Aorta (tissue), 5 donors: ENCODE data around the gene FIBCD1. TPM values are rescaled to one million over a fixed set of nuclear protein-coding genes. Genes with fewer than 3 reads are reported as not detected.
A peak's percentile ranks its signal among the peaks of the same experiment; 100 is the strongest.

Experiments
- ATAC-seq: fragments of 200-7000 bp; cut with Tn5 transposase; one replicate; pipeline ENCODE4 v1.9.1; 2022; ENCODE audit warnings: moderate library complexity; ENCODE audit not compliant: low FRiP score
- DNase-seq, 2 donors: peaks; one replicate each; pipeline ENCODE4 v3.0.0-alpha.2; 2020
- H3K27ac ChIP-seq, 2 donors: one replicate each; pipeline ENCODE4 v1.5.1; 2013; ENCODE audit warnings: low read length in 2 of 2, mild to moderate bottlenecking in 2 of 2, moderate library complexity in 2 of 2, control low read depth in 1 of 2, inconsistent platforms in 1 of 2, low read depth in 1 of 2
- H3K27me3 ChIP-seq, 2 donors: one replicate each; pipeline ENCODE4 v1.6.1; 2013; ENCODE audit warnings: control low read depth in 1 of 2, low read length in 1 of 2, mild to moderate bottlenecking in 1 of 2, moderate library complexity in 1 of 2; ENCODE audit not compliant: insufficient read depth in 2 of 2, control insufficient read depth in 1 of 2
- H3K36me3 ChIP-seq, 2 donors: one replicate each; pipeline ENCODE4 v1.6.1; 2013; ENCODE audit warnings: control low read depth in 1 of 2, low read length in 1 of 2, mild to moderate bottlenecking in 1 of 2; ENCODE audit not compliant: insufficient read depth in 2 of 2, control insufficient read depth in 1 of 2
- H3K4me1 ChIP-seq, 2 donors: one replicate each; pipeline ENCODE4 v1.6.1; 2013; ENCODE audit warnings: low read length in 2 of 2, control low read depth in 1 of 2, mild to moderate bottlenecking in 1 of 2, moderate library complexity in 1 of 2; ENCODE audit not compliant: insufficient read depth in 2 of 2, control insufficient read depth in 1 of 2
- H3K4me3 ChIP-seq, 2 donors: one replicate each; pipeline ENCODE4 v1.5.1; 2013; ENCODE audit warnings: low read length in 2 of 2, control low read depth in 1 of 2, mild to moderate bottlenecking in 1 of 2
- H3K9me3 ChIP-seq: one replicate; pipeline ENCODE4 v1.6.1; 2013; ENCODE audit warnings: mild to moderate bottlenecking, low read length; ENCODE audit not compliant: control insufficient read depth
- WGBS, 2 donors: extraction: QIAGEN DNeasy Blood & Tissue Kit; methylation state at CpG; one replicate each; pipeline ENCODE4 v1.1.7; 2013; 5-methylcytosine and 5-hydroxymethylcytosine counted together
- intact Hi-C, 2 donors: fragments of 100-400 bp; cut with DNase I; formaldehyde crosslinking; loops; one replicate each; pipeline versions ENCODE4 v1.14.2 to v1.15.0; 2022
- polyA plus RNA-seq, 2 donors: library from polyadenylated mRNA; stranded (reverse); fragments of 200-250 nt; gene quantifications; one replicate each; pipeline ENCODE4 v1.2.3, GENCODE V29; 2013
- total RNA-seq, 2 donors: library from RNA; stranded (reverse); fragmentation: NEBNext Ultra II Directional; extraction: Animal tissue kit (Norgen Biotek cat#: 25700); gene quantifications; one replicate each; pipeline ENCODE4 v1.2.1, GENCODE V29; 2021
- donor health status: healthy with polysubstance abuse.
- donor health status: Bipolar disorder and iron deficiency.
- donor health status: DM: no; HTN: no; CAD: no.
- donor health status: DM: no; HTN: no; CAD: no.
- donor health status: DM: yes; HTN: yes; CAD: no.

Gene FIBCD1
- total and polyA plus RNA-seq, 4 donors, result 0.13 TPM; not detected in 3

GRCh38 chr9:130949188-130950038 lies 10.4 kb upstream of the FIBCD1 start:
- no peaks in the 10 kb centered on the region for H3K36me3 ChIP-seq
- no peak for DNase-seq
- intact Hi-C loops, result no loop called here
- WGBS, 2 donors, result 76 to 78% methylated on average over 8 of the region's 8 CpGs
- H3K9me3 ChIP-seq, result peaks cover 4% of the 10 kb centered on the region
- no peaks in the 10 kb centered on the region for H3K27me3 ChIP-seq
- no peak overlapping the region for H3K27ac ChIP-seq
- no peak overlapping the region for H3K4me3 ChIP-seq
- H3K4me1 ChIP-seq, result no peaks in the 10 kb centered on the region
- no peak for ATAC-seq

- ATAC-seq (no peak), DNase-seq (no peak)
- H3K27ac ChIP-seq, result no peak overlapping the region
- H3K4me1 ChIP-seq, result no peaks in the 10 kb centered on the region
- intact Hi-C loops, result no loop called here
- H3K4me3 ChIP-seq, result no peak overlapping the region
- H3K27me3 ChIP-seq, result no peaks in the 10 kb centered on the region
- no peaks in the 10 kb centered on the region for H3K36me3 ChIP-seq
- peaks cover 4% of the 10 kb centered on the region for H3K9me3 ChIP-seq
- 74 to 77% methylated on average over 8 of the region's 8 CpGs for WGBS, 2 donors
Observed at GRCh38 chr9:130948266-130948665, 9.2 kb upstream of the FIBCD1 start.

DNA sequence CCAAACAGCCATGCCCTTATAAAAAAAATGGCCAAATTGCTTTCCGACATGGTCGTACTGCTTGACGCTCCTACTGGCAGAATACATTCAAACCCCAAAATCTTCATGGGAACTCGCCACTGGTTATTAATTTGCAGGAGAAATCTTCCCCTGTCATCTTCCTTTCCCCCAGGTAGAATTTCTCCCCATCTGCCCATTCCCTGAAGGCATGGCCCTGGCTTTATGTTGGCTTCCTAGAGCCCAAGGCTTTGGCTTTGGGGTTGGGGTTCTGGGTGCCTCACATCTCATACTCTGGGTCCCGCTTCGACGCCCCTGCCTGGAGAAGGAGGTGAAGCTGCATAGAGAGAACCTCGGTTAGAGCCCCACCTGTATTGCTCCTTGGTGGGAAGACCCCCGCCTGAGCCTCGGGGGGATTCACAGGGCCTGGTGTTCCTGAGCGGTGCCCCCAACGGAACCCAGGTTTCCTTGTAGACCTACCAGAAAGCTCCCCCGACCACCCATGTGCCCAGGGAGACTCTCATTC lies 8.6 kb upstream of the FIBCD1 start:
- no peaks in the 10 kb centered on the region for H3K36me3 ChIP-seq
- intact Hi-C loops, result no loop called here
- ATAC-seq, result no peak
- no peak overlapping the region for H3K27ac ChIP-seq
- no peak for DNase-seq
- H3K9me3 ChIP-seq, result peaks cover 4% of the 10 kb centered on the region
- no peak overlapping the region for H3K4me3 ChIP-seq
- WGBS, 2 donors, result 81% methylated on average over 13 of the region's 13 CpGs
- no peaks in the 10 kb centered on the region for H3K4me1 ChIP-seq
- no peaks in the 10 kb centered on the region for H3K27me3 ChIP-seq

DNA sequence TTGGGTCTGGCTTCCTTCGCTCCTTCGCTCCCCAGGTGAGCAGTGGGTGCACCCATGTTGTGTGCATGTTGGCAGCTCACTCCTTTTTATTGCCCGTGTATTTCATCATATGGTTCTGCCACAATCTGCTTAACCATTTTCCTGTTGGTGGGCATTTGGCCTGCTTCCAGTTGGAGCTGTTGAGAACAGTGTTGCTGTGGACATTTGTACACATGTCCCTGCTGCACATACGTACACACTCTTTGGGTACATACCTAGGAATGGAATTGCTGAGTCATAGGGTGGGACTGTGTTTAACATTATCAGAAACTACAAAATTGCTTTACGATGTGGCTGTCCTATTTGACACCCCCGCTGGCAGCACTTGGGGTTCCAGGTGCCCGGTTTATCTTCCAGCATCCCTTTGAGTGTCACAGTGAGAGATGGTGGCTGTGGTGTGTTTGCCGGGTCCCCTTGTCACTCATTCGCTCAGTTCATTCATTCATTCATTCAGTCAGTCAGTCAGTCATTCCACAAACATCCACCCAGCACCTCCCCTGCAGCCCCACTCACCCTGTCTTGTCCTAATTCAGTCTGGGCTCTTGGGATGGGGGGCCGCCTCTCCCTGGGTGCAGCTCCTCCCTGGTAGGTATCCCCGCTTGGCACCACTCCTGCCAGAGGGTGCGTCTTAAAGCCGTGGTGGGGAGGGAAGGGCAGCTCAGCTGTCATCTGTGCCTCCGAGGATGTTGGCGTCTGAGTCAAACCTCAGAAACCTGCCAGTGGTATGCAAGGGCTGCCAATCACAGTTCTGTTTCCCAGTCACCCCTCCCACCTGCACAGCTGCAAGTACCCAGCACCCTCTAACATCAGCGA lies 7.9 kb upstream of the FIBCD1 start:
- ATAC-seq (no peak), DNase-seq (no peak)
- Histone ChIP-seq H3K4me3 (no peak overlapping the region), H3K9me3 (peaks cover 4% of the 10 kb centered on the region), H3K27ac (no peak overlapping the region), H3K27me3 (no peaks in the 10 kb centered on the region), H3K36me3 (no peaks in the 10 kb centered on the region), H3K4me1 (no peaks in the 10 kb centered on the region)
- intact Hi-C loops, result no loop called here
- WGBS, 2 donors, result 49 to 53% methylated on average over 16 of the region's 16 CpGs

DNA sequence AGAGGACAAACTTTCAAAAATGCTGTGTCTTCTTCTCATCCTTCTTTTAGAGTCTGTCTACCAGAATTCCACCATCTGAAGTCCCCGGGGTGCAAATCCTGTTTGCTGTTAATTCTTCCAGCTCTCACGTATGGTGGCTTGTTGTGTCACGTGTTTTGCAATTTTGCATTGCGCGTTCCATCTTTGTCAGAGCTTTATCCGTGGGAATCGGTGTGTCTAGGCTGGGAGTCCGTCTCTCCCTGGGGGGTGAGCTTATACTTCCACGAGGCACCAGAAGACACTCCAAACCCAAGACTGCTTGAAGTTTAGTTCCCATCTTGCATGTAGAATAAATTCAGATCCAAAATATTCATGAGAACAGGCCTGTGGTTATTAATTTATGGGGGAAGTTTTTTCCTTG lies 6.1 kb upstream of the FIBCD1 start:
- DNase-seq, result no peak
- Histone ChIP-seq H3K27ac (no peak overlapping the region), H3K4me1 (no peaks in the 10 kb centered on the region), H3K9me3 (peaks cover 4% of the 10 kb centered on the region), H3K36me3 (no peaks in the 10 kb centered on the region), H3K27me3 (no peaks in the 10 kb centered on the region), H3K4me3 (no peak overlapping the region)
- no peak for ATAC-seq
- intact Hi-C loops, result no loop called here
- 92 to 93% methylated on average over 9 of the region's 9 CpGs for WGBS, 2 donors

GRCh38 chr9:130944510-130945058 lies 5.5 kb upstream of the FIBCD1 start:
- intact Hi-C loops, result loop anchor here (5.0 kb wide), 4 partner anchors 77 to 242 kb away; no protein-coding TSS in a partner anchor
- no peak overlapping the region for H3K27ac ChIP-seq
- peaks cover under 1% of the 10 kb centered on the region for H3K9me3 ChIP-seq
- H3K4me3 ChIP-seq, result no peak overlapping the region
- H3K4me1 ChIP-seq, result no peaks in the 10 kb centered on the region
- DNase-seq (no peak), ATAC-seq (no peak)
- no peaks in the 10 kb centered on the region for H3K36me3 ChIP-seq
- H3K27me3 ChIP-seq, result no peaks in the 10 kb centered on the region
- WGBS, 2 donors, result 48 to 64% methylated on average over 3 of the region's 3 CpGs

- intact Hi-C loops, result loop anchor here (5.0 kb wide), 4 partner anchors 76 to 241 kb away; no protein-coding TSS in a partner anchor
- Histone ChIP-seq H3K36me3 (no peaks in the 10 kb centered on the region), H3K4me1 (no peaks in the 10 kb centered on the region), H3K27me3 (no peaks in the 10 kb centered on the region), H3K4me3 (no peak overlapping the region), H3K27ac (no peak overlapping the region), H3K9me3 (no peaks in the 10 kb centered on the region)
- ATAC-seq (no peak), DNase-seq (no peak)
- WGBS, 2 donors, result 55 to 56% methylated on average over 14 of the region's 14 CpGs
Observed at GRCh38 chr9:130943777-130944176, 4.7 kb upstream of the FIBCD1 start.

DNA sequence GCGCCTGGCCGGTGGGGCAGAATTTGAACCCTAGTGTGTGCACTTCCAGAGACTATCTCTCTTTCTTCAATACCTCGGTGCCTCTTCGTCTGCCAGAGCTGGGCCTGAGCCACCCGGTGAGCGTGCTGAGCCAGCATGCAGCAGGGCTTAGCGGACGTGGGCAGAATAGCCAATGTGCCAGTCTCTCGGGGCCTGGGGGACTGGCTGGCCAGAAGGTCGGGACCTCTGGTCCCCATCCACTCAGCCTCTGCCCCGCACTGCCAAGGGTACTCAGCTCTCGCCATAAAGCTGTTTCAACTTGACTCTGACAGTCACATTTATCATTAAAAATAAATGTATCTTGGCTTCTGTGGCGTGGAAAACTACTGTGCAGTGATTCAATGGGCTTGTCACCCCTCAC lies 4.2 kb upstream of the FIBCD1 start:
- Histone ChIP-seq H3K27ac (no peak overlapping the region), H3K4me3 (no peak overlapping the region), H3K9me3 (no peaks in the 10 kb centered on the region), H3K4me1 (no peaks in the 10 kb centered on the region), H3K27me3 (no peaks in the 10 kb centered on the region), H3K36me3 (no peaks in the 10 kb centered on the region)
- ATAC-seq, result no peak
- 19 to 30% methylated on average over 13 of the region's 13 CpGs for WGBS, 2 donors
- peak in 1 of 2 donors; percentile 65 for DNase-seq
- intact Hi-C loops, result loop anchor here (5.0 kb wide), 4 partner anchors 76 to 241 kb away; no protein-coding TSS in a partner anchor
